Astrocyte (in vitro differentiated cells and primary cell): ENCODE measurements around the gene KCNA5.

Experiments
- EZH2 ChIP-seq: IDR thresholded peaks from 2 replicates; pipeline ENCODE4 v1.6.1; 2012; ENCODE audit warnings: mild to moderate bottlenecking, low read length, inconsistent platforms; ENCODE audit not compliant: insufficient read depth
- TF ChIP-seq, protein P1 (sequence below): IDR thresholded peaks from 2 replicates; pipeline ENCODE4 v1.5.1; 2011; ENCODE audit warnings: low read depth, mild to moderate bottlenecking, inconsistent platforms, low read length, moderate library complexity; ENCODE audit not compliant: insufficient read depth

DNA sequence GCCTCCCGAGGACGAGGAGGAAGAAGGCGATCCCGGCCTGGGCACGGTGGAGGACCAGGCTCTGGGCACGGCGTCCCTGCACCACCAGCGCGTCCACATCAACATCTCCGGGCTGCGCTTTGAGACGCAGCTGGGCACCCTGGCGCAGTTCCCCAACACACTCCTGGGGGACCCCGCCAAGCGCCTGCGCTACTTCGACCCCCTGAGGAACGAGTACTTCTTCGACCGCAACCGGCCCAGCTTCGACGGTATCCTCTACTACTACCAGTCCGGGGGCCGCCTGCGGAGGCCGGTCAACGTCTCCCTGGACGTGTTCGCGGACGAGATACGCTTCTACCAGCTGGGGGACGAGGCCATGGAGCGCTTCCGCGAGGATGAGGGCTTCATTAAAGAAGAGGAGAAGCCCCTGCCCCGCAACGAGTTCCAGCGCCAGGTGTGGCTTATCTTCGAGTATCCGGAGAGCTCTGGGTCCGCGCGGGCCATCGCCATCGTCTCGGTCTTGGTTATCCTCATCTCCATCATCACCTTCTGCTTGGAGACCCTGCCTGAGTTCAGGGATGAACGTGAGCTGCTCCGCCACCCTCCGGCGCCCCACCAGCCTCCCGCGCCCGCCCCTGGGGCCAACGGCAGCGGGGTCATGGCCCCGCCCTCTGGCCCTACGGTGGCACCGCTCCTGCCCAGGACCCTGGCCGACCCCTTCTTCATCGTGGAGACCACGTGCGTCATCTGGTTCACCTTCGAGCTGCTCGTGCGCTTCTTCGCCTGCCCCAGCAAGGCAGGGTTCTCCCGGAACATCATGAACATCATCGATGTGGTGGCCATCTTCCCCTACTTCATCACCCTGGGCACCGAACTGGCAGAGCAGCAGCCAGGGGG is 979 bp downstream of the KCNA5 start:
- TF ChIP-seq, protein P1, sequence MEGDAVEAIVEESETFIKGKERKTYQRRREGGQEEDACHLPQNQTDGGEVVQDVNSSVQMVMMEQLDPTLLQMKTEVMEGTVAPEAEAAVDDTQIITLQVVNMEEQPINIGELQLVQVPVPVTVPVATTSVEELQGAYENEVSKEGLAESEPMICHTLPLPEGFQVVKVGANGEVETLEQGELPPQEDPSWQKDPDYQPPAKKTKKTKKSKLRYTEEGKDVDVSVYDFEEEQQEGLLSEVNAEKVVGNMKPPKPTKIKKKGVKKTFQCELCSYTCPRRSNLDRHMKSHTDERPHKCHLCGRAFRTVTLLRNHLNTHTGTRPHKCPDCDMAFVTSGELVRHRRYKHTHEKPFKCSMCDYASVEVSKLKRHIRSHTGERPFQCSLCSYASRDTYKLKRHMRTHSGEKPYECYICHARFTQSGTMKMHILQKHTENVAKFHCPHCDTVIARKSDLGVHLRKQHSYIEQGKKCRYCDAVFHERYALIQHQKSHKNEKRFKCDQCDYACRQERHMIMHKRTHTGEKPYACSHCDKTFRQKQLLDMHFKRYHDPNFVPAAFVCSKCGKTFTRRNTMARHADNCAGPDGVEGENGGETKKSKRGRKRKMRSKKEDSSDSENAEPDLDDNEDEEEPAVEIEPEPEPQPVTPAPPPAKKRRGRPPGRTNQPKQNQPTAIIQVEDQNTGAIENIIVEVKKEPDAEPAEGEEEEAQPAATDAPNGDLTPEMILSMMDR, result no peak
- TF ChIP-seq EZH2, result peak; percentile 70
